GM19463 (cell line): ENCODE data around the gene RAB7B.
A peak's percentile ranks its signal among the peaks of the same experiment; 100 is the strongest.
"Not testable (repeated sequence)": the region's sequence is repeated elsewhere in the genome, so short reads cannot be mapped to it uniquely, and the experiment has no call there.

Experiments
- ATAC-seq: cut with Tn5 transposase; IDR thresholded peaks from one replicate; pipeline ENCODE4 v1.9.1; 2021; ENCODE audit warnings: mild to moderate bottlenecking, moderate library complexity; ENCODE audit not compliant: unreplicated experiment

RAB7B gene

GRCh38 chr1:206002871-206003801, at the start of gene RAB7B:
RAB7B (minus strand) TSS chr1:206003395; CDS start chr1:205994135, 9,260 bp downstream.
- no peak for ATAC-seq

DNA sequence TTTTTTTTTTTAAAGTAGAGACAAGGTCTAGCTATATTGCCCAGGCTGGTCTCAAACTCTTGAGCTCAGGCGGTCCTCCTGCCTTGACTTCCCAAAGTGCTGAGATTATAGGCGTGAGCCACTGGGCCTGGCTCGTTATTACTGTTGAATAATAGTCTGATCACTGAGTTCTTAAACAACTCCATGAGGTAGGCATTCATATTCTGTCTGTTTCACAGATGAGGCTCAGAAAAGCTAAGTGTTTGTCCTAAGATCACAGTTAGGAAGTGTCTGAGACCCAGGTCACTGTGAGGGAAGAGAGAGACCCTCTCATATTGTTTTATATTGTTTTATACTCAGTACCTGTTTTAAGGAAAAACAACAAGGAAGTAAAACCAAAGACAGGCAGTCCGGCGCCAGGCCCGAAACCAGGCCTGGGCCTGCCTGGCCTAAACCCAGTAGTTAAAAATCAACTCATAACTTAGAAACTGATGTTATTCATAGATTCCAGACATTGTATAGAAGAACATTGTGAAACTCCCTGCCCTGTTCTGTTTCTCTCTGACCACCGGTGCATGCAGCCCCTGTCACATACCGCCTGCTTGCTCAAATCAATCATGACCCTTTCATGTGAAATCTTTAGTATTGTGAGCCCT, 49.2 kb upstream of the RAB7B start:
- not testable (repeated sequence) for ATAC-seq

DNA sequence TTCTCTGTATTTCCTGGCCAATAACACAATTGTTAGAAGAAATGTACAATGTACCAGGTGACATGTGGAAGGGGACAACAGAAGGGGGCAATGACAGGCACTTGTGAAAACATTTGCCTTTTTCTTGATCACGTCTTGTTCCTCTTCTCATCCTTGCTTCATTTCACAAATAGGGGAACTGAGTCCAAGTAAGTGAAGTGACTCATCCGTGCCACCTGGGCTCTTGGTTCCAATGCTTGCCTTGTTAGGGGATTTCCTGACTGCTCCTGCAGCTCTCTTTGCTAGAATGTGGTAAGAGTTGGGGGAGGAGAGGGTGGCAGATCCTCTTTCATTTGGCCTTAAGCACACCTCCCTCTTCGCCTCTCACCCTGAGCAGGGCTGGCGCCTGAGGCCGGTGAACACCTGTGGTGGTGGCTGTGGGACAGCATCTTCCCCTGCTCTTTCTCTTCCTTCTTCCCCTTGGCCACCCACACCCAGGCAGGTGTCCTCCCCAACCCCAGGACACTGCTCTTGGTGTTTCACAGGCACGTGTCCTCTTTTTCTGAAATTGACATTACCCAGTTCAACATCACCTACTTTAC, 47.5 kb upstream of the RAB7B start:
- ATAC-seq, result peak; percentile 82

DNA sequence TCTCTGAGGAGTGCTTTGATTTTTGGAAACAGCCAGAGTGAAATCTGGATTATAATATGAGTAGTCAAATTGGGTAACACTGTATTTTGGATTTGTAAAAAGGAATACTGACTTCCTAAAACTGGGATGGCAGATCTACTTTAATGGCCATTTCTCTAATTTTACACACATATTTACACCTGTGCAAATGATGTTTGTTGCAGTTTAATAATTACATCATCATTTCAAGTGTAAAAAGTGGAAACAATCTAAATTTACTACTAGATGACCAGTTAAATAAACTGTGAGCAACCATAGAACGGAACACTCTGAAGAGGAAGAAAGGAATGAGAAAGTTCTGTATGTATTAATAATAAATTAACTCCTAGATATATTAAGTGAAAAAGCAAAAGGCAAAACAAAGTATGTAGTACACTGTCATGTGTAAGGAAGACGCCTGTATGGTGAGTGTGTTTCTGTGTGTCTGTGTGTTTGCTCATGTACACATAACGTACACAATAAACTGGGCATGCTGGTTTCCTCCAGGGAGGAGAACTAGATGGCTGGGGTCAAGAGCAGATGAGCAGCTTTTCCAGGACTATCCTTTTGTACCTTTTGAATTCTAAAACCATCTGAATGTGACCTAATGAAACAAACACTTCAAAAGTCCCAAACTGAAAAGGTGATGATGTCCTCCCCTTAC, 46.9 kb upstream of the RAB7B start:
- no peak for ATAC-seq

- peak; percentile 36 for ATAC-seq
Measured at GRCh38 chr1:206049293-206049692, 46.1 kb upstream of the RAB7B start.

GRCh38 chr1:206048582-206048981, 45.4 kb upstream of the RAB7B start:
- no peak for ATAC-seq

GRCh38 chr1:206047271-206047670, 44.1 kb upstream of the RAB7B start:
- ATAC-seq, result no peak

DNA sequence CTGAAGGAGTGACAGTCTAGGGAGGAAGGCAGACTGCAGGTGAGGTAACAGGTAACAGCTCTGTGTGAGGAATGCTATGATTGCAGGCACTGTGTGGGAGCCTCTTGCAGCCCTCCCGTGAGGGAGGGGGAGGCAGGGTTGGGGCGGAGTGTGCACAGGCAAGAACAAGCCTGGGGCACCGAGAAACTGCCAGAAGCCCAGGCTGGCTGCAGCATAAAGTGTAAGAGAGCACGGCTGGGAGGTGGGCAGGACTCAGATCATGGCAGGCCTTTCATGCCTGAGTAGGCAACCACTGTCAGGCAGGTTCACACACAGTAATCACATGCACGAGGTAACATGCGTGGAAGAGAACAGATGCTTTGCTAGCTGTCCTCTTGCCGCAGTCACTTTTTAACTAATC, 38.4 kb upstream of the RAB7B start:
- peak; percentile 70 for ATAC-seq

- no peak for ATAC-seq
Measured at GRCh38 chr1:206040328-206040727, 37.1 kb upstream of the RAB7B start.

- no peak for ATAC-seq
Measured at GRCh38 chr1:206039046-206039973, 36.1 kb upstream of the RAB7B start.

GRCh38 chr1:206037581-206037980, 34.4 kb upstream of the RAB7B start:
- no peak for ATAC-seq

GRCh38 chr1:206036663-206037455, 33.7 kb upstream of the RAB7B start:
- ATAC-seq, result no peak

- no peak for ATAC-seq
Measured at GRCh38 chr1:206035027-206035426, 31.8 kb upstream of the RAB7B start.

GRCh38 chr1:206032380-206033140, 29.4 kb upstream of the RAB7B start:
- ATAC-seq, result no peak

DNA sequence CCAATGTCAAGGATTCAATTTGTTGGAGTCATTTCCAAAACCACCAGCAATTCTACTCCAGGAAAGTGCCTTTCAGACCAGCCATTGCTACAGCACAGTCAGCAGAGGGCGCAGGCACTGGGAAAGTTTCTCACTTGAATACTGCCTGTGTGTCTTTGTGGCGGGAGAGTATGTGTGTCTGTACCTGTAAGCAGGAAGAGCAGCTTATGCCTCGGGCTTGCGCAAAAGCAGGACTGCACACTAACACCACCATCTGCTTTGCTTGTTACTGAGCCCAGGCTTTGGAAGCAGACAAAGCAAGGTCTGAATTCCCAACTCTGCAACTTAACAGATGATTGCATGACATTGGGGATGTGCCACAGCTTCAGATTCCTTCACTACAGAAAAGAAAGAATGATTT, 27.5 kb upstream of the RAB7B start:
- ATAC-seq, result peak; percentile 82

GRCh38 chr1:206030191-206030590, 27.0 kb upstream of the RAB7B start:
- ATAC-seq, result no peak

DNA sequence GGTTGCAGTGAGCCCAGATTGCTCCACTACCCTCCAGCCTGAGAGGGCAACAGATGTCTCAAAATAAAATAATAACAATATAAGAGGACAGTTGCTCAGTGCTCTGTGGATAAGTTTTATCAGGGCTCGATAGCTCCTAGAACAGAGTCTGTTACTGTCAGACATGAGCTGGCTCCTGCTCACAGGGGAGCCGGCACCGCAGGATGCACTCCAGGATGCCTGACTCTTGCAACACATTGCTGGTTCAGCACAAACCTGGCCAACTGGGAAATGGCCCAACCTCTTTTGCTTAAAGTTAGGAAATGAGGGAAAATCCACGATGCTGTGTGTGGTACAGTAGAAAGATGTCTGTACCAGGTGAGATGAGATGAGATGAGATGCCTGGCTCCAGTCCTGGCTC, 26.3 kb upstream of the RAB7B start:
- ATAC-seq, result no peak

DNA sequence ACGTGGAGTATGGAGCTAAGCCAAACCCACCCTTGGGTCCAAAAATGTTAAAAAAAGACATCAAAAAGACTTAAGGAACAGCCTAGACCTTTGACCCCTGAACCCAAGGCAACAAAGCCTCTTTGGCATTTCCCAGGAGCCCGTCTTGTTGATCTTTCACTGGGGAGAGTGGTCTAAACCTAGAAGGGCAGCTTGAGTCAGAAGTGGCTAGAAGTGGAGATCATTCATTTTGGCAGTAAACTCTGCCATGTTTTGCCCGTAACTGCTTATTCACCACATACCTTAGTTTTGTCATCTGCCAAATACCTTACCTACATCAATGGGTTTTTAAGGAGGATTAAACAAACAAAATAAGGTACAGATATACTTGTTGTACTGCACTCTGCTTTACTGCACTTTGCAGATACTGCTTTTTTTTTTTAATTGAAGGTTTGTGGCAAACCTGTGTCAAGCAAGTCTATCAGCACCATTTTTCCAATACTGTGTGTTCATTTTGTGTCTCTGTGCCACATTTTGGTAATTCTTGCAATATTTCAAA, 22.2 kb upstream of the RAB7B start:
- no peak for ATAC-seq
